ENCODE results near the gene COL4A5. TPM values are rescaled to one million over a fixed set of nuclear protein-coding genes. Genes with fewer than 3 reads are reported as not detected.

COL4A5 gene
- total RNA-seq, 2 experiments from 2014 or later: not detected

- ATAC-seq (ENCODE audit: poor library complexity) (no peak), DNase-seq (no peak)
- H3K27me3 ChIP-seq (ENCODE audit: control insufficient read depth in 1 of 2, insufficient read depth in 2 of 2, low read length in 2 of 2): no peaks in the 10 kb centered on the region
- no peak overlapping the region for H3K27ac Mint-ChIP-seq
- H3K27ac ChIP-seq (ENCODE audit: low read depth in 1 of 2, low read length in 2 of 2): no peak overlapping the region
- POLR2A ChIA-PET: no interaction called here
- no peaks in the 10 kb centered on the region for H3K9me3 ChIP-seq (ENCODE audit: control insufficient read depth in 1 of 2, insufficient read depth in 1 of 2, low read length in 2 of 2)
- TF ChIP-seq CTCF (IDR thresholded peaks at IDR 0.05): peak; percentile 26
- H3K9me3 Mint-ChIP-seq: no peaks in the 10 kb centered on the region
- CTCF ChIA-PET: no interaction called here
- H3K4me3 ChIP-seq (ENCODE audit: low read length): no peak overlapping the region
- no peaks in the 10 kb centered on the region for H3K36me3 ChIP-seq (ENCODE audit: insufficient read depth, low read length)
- no peaks in the 10 kb centered on the region for H3K4me1 Mint-ChIP-seq (ENCODE audit: low read depth)
- H3K4me1 ChIP-seq (ENCODE audit: insufficient read depth, low read length): no peaks in the 10 kb centered on the region
- intact Hi-C loops (cut with DNase I, micrococcal nuclease): no loop called here
- H3K27me3 Mint-ChIP-seq: no peaks in the 10 kb centered on the region
- no peak overlapping the region for H3K4me3 Mint-ChIP-seq
- no peaks in the 10 kb centered on the region for H3K36me3 Mint-ChIP-seq (ENCODE audit: low read depth)
These were observed 97.4 kb downstream of the COL4A5 start for GRCh38 chrX:108537005-108537404.

- ChIA-PET CTCF (no interaction called here), POLR2A (no interaction called here)
- H3K36me3 ChIP-seq (ENCODE audit: insufficient read depth, low read length): no peaks in the 10 kb centered on the region
- Mint-ChIP-seq H3K36me3 (ENCODE audit: low read depth) (no peaks in the 10 kb centered on the region), H3K4me3 (no peak overlapping the region), H3K27me3 (no peaks in the 10 kb centered on the region), H3K4me1 (ENCODE audit: low read depth) (no peaks in the 10 kb centered on the region), H3K9me3 (no peaks in the 10 kb centered on the region), H3K27ac (no peak overlapping the region)
- no peak for DNase-seq
- H3K27ac ChIP-seq (ENCODE audit: low read depth in 1 of 2, low read length in 2 of 2): no peak overlapping the region
- no peak for ATAC-seq (ENCODE audit: poor library complexity)
- no peak for TF ChIP-seq CTCF (IDR thresholded peaks at IDR 0.05)
- no peaks in the 10 kb centered on the region for H3K4me1 ChIP-seq (ENCODE audit: insufficient read depth, low read length)
- intact Hi-C loops (cut with DNase I, micrococcal nuclease): no loop called here
- no peaks in the 10 kb centered on the region for H3K27me3 ChIP-seq (ENCODE audit: control insufficient read depth in 1 of 2, insufficient read depth in 2 of 2, low read length in 2 of 2)
- no peaks in the 10 kb centered on the region for H3K9me3 ChIP-seq (ENCODE audit: control insufficient read depth in 1 of 2, insufficient read depth in 1 of 2, low read length in 2 of 2)
- H3K4me3 ChIP-seq (ENCODE audit: low read length): no peak overlapping the region
These were observed 101.6 kb downstream of the COL4A5 start for GRCh38 chrX:108541286-108541685.

- no peak for ATAC-seq (ENCODE audit: poor library complexity)
- no peaks in the 10 kb centered on the region for H3K4me1 Mint-ChIP-seq (ENCODE audit: low read depth)
- CTCF ChIA-PET: no interaction called here
These were observed 117.9 kb downstream of the COL4A5 start for GRCh38 chrX:108557580-108557979.

More at GRCh38 chrX:108557580-108557979, 117.9 kb downstream of the COL4A5 start:
- H3K4me3 Mint-ChIP-seq: no peak overlapping the region
- Histone ChIP-seq H3K9me3 (ENCODE audit: control insufficient read depth in 1 of 2, insufficient read depth in 1 of 2, low read length in 2 of 2) (no peaks in the 10 kb centered on the region), H3K27ac (ENCODE audit: low read depth in 1 of 2, low read length in 2 of 2) (no peak overlapping the region), H3K4me1 (ENCODE audit: insufficient read depth, low read length) (no peaks in the 10 kb centered on the region), H3K27me3 (ENCODE audit: control insufficient read depth in 1 of 2, insufficient read depth in 2 of 2, low read length in 2 of 2) (no peaks in the 10 kb centered on the region), H3K36me3 (ENCODE audit: insufficient read depth, low read length) (no peaks in the 10 kb centered on the region), H3K4me3 (ENCODE audit: low read length) (no peak overlapping the region)
- H3K9me3 Mint-ChIP-seq: no peaks in the 10 kb centered on the region
- DNase-seq: no peak
- H3K27ac Mint-ChIP-seq: no peak overlapping the region
- H3K36me3 Mint-ChIP-seq (ENCODE audit: low read depth): no peaks in the 10 kb centered on the region
- POLR2A ChIA-PET: no interaction called here
- intact Hi-C loops (cut with DNase I, micrococcal nuclease): no loop called here
- H3K27me3 Mint-ChIP-seq: no peaks in the 10 kb centered on the region
- TF ChIP-seq CTCF (IDR thresholded peaks at IDR 0.05): no peak
